Breast epithelium (tissue), 3 donors: ENCODE results near the gene LBX1.

Experiments used
- CTCF ChIP-seq, 3 donors: fragments of 450-650 bp; IDR thresholded peaks; one replicate each; pipeline ENCODE4 v1.5.1; 2016 to 2017; ENCODE audit warnings: antibody characterized with exemption in 3 of 3, mild to moderate bottlenecking in 3 of 3, moderate library complexity in 3 of 3
- POLR2A ChIP-seq: fragments of 450-650 bp; IDR thresholded peaks from one replicate; pipeline ENCODE4 v1.6.1; 2016; ENCODE audit warnings: antibody characterized with exemption, mild to moderate bottlenecking, moderate library complexity

GRCh38 chr10:101257491-101257890, 28.2 kb upstream of the LBX1 start:
- no peak for TF ChIP-seq CTCF (IDR thresholded peaks at IDR 0.05)
- TF ChIP-seq POLR2A, result no peak
